ENCODE results near the gene MSH2.
"Not testable (repeated sequence)": the region's sequence is repeated elsewhere in the genome, so short reads cannot be mapped to it uniquely, and the experiment has no call there.

MSH2 gene

GRCh38 chr2:47414682-47415458 lies 11.9 kb downstream of the MSH2 start:
- no peak for DNase-seq

GRCh38 chr2:47420214-47420613 lies 17.3 kb downstream of the MSH2 start:
- no peak for DNase-seq

- DNase-seq: not testable (repeated sequence)
Observed at GRCh38 chr2:47420683-47421082, 17.7 kb downstream of the MSH2 start.

DNA sequence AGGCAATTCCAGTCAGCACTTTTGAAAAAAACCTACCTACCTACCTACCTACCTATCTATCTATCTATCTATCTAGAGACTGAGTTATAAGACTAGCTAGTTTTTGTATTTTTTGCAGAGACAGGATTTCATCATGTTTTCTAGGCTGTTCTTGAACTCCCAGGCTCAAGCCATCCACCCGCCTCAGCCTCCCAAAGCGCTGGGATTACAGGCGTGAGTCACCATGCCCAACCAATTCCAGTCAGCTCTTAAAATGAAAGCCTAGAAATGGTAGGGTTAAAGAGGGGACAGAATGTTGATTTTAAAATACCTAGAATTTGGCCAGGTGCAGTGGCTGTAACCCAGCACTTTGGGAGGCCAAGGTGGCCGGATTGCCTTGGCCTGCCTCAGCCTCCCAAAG lies 19.1 kb downstream of the MSH2 start:
- DNase-seq: no peak

DNA sequence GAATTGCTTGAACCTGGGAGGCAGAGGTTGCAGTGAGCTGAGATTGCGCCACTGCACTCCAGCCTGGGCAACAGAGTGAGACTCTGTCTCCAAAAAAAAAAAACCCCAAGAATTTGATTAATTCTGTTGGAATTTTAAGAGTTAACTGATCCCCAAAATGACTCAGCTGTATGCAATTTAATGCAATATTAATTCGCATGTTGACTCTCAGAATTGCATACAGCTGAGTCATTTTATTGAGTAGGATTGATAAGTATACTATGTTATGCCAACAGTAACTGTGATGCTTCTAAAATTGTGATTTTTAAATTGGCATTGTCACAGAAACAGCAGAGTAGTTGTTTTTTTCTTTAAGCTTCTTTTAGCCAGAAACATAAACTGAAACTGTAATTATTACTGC lies 19.6 kb downstream of the MSH2 start:
- DNase-seq: no peak

GRCh38 chr2:47426786-47427185 lies 23.8 kb downstream of the MSH2 start:
- no peak for DNase-seq

DNA sequence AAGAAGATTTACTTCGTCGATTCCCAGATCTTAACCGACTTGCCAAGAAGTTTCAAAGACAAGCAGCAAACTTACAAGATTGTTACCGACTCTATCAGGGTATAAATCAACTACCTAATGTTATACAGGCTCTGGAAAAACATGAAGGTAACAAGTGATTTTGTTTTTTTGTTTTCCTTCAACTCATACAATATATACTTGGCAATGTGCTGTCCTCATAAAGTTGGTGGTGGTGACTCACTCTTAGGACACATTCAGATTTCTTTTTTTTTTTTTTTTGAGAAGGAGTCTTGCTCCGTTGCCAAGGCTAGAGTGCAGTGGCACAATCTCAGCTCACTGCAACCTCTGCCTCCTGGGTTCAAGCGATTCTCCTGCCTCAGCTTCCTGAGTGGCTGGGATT lies 26.8 kb downstream of the MSH2 start:
- DNase-seq: no peak

- DNase-seq: not testable (repeated sequence)
Observed at GRCh38 chr2:47433006-47433405, 30.1 kb downstream of the MSH2 start.

- not testable (repeated sequence) for DNase-seq
Observed at GRCh38 chr2:47433445-47433844, 30.5 kb downstream of the MSH2 start.

DNA sequence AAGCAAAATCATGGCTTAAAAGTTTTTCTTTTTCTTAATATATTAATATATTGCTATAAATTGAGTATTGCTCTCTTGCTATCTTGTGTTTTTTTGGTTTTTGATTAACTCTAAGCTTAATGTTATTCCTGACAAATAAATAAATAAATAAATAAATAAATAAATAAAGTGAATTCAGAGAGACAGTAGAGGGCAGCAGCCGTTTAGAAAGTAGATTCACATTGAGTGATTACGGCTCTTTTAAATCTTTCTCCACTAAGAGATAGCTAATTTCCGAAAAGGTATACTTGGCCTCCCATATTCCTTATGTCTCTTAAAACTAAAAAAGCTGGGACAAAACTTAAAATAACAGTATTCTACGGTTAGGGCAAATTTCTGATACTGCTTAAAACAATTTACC lies 34.3 kb downstream of the MSH2 start:
- DNase-seq: no peak

GRCh38 chr2:47438106-47438505 lies 35.1 kb downstream of the MSH2 start:
- no peak for DNase-seq

DNA sequence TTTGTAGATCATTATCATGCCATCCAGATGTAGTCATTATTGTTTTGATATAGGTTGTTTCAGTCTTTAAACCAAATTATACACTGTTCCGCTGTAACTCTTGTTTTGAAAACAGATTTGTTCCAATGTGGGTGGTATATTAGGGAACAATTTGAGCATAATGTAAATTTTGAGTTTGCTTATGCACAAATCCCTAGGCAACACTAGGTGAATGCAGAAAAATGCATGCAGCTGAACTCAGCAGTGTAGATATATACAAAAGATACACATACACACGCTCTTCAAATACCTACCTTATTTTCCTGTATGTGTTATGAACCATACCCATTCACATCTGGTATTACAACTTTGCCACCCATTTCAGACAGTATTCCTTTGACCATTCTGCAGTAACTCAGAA lies 35.8 kb downstream of the MSH2 start:
- DNase-seq: no peak

DNA sequence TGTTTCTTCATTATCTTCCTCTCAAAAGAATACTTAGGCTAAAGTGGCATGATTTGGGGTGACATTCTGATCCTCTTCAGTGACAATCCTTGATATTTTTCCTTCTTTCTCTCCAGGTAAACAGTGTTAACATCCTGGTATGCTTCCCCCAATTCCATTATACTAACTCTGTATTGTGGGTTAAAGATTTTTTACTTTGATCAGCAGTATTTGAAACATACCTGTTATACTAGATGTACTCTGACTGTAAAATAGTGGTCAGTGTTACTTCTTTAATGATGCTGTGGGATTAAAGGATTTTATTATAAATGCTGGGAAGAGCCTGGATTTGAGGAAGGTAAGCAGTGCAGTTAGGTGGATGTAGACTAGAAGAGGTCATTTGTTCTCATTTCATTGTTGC lies 48.8 kb downstream of the MSH2 start:
- no peak for DNase-seq

- no peak for DNase-seq
Observed at GRCh38 chr2:47452761-47453160, 49.8 kb downstream of the MSH2 start.

- DNase-seq: not testable (repeated sequence)
Observed at GRCh38 chr2:47454818-47455217, 51.9 kb downstream of the MSH2 start.

- no peak for DNase-seq
Observed at GRCh38 chr2:47455411-47455810, 52.5 kb downstream of the MSH2 start.

- DNase-seq: no peak
Observed at GRCh38 chr2:47456851-47457250, 53.9 kb downstream of the MSH2 start.

- no peak for DNase-seq
Observed at GRCh38 chr2:47457268-47457667, 54.3 kb downstream of the MSH2 start.

- DNase-seq: no peak
Observed at GRCh38 chr2:47459021-47459420, 56.1 kb downstream of the MSH2 start.

DNA sequence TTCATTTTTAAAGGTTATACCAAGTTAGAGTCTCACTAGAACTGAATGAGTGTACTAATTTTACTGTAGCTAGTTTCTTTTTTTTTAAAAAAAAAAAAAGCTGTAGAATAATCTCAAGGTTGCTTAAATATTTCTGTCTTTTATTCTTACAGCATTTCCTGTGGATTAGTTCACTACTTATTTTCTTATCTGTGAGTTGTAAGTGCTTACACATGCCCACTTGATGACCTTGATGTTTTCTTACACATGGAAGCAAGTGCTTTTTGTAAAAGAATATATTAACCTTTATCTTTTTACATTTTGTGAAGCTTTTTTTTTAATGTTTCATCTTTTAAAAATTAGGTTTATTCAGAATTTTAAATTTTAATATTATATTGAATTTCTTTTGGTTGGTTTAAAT lies 57.8 kb downstream of the MSH2 start:
- no peak for DNase-seq

DNA sequence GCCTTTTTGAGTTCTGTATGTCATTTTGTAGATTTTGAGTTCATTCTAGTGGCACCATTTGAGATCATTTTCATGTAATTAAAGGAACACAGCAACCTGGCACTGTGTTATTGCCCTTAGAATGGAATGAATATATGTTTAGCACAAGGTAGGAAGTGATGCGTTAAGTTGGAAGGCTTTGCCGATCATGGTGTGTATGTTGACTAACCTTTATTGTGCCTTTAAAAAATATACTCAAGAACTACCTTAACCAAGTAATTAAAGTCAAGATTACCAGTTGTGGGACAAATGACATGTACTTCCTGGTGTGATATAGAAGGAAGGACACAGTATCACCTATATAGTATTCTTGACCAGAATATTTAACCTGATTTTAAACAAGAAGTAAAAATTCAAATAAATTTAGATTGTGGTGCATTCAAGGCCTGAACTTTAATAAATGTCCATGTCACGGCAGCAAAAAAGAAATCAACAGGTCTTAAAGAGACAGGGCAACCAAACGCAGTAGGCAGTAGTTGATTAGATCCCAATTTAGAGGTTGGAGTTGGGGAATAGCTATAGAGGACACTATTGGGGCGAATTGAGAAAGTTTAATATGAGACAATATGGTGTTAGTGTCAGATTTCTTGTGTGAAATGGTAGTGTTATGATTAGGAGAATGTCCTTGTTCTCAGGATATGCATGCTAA lies 68.6 kb downstream of the MSH2 start:
- DNase-seq: no peak

- DNase-seq: no peak
Observed at GRCh38 chr2:47479863-47480262, 76.9 kb downstream of the MSH2 start.

DNA sequence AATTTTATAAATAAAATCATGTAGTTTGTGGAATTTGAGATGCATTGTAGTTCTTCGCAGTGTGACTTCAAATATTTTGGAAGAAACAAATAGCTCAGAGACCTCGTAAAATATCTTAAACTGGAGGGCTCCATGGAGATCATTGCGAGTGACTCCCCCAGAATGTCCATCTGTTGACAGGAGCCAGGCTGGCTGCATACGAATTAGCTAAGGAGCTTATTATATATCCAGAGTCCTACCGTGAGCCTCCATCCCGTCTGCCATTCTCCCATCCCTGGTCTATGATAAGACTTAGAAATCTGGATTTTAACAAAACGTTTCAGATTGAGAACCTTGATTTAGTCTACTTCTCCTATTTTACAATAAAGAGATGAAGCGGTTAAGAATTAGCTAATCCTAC lies 80.2 kb downstream of the MSH2 start:
- DNase-seq: no peak

DNA sequence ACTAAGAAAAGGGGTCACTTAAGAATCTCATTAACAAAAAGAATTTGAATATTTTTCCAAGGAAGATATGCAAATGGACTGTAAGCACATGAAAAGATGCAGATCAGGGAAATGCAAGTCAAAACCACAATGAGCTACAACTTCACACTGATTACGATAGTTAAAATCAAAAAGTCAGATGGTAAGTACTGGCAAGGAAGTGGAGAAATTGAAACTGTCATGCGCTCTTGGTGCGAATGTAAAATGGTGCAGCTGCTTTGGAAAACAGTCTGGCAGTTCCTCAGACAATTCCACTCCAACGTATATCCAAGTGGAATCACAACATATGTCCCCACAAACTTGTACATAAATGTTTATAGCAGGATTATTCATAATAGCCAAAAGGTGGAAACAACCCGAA lies 81.4 kb downstream of the MSH2 start:
- no peak for DNase-seq

DNA sequence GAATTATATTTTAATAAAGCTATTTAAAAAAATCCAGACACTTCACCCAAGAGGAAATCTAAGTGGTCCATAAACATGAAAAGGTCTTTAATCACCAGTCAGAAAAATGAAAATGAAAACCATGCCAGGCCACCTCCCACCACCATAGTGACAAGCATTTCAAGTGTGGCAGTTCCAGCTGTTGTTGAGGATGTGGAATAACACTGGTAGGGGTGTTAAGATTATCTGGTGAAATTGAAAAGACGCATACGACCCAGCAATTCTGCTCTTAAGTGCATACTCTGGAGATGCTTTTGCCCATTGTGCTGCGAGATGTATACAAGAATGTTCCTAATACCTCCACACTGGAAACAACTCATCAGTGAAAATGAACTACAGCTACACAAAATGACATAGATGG lies 82.2 kb downstream of the MSH2 start:
- DNase-seq: no peak
